Neural cell (in vitro differentiated cells): ENCODE data around the gene FMNL1. TPM values are rescaled to one million over a fixed set of nuclear protein-coding genes. Genes with fewer than 3 reads are reported as not detected.

Experiments used
- H2AFZ ChIP-seq: fragments of 200-600, 300-800 bp; sonication (generic), shearing (Covaris generic); 2 replicates; pipeline ENCODE4 v1.6.0; 2014; ENCODE audit warnings: low read depth, mild to moderate bottlenecking, antibody characterized with exemption, low read length, moderate library complexity
- H3F3A ChIP-seq: fragments of 200-600 bp; shearing (Covaris generic); 2 replicates; pipeline ENCODE4 v1.6.1; 2016; ENCODE audit warnings: mild to moderate bottlenecking, moderate library complexity, mixed read lengths, antibody characterized with exemption, low read length; ENCODE audit not compliant: insufficient read depth, poor library complexity, severe bottlenecking
- H3K27ac ChIP-seq: fragments of 200-600, 300-800 bp; sonication (generic), shearing (Covaris generic); 2 replicates; pipeline ENCODE4 v1.5.1; 2014; ENCODE audit warnings: mild to moderate bottlenecking, low read length, moderate library complexity
- H3K27me3 ChIP-seq: fragments of 300-800, 200-600 bp; sonication (generic), shearing (Covaris generic); 2 replicates; pipeline ENCODE4 v1.6.0; 2014; ENCODE audit warnings: mild to moderate bottlenecking, low read depth, low read length, moderate library complexity; ENCODE audit not compliant: insufficient read depth
- H3K36me3 ChIP-seq: fragments of 300-800, 200-600 bp; sonication (generic), shearing (Covaris generic); 2 replicates; pipeline ENCODE4 v1.5.1; 2014; ENCODE audit warnings: mild to moderate bottlenecking, antibody characterized with exemption, low read length, moderate library complexity; ENCODE audit not compliant: insufficient read depth
- H3K4me2 ChIP-seq: fragments of 300-800, 200-600 bp; sonication (generic), shearing (Covaris generic); 2 replicates; pipeline ENCODE4 v1.6.0; 2014; ENCODE audit warnings: mild to moderate bottlenecking, low read length
- H3K4me3 ChIP-seq: fragments of 300-800, 200-600 bp; sonication (generic), shearing (Covaris generic); 2 replicates; pipeline ENCODE4 v1.5.1; 2014; ENCODE audit warnings: mild to moderate bottlenecking, low read length, moderate library complexity
- H3K79me2 ChIP-seq: fragments of 200-600 bp; shearing (Covaris generic); replicated peaks from 2 replicates; pipeline ENCODE4 v1.6.0; 2014; ENCODE audit warnings: mild to moderate bottlenecking, low read length, moderate library complexity; ENCODE audit not compliant: insufficient read depth
- H3K9ac ChIP-seq: fragments of 300-800, 200-600 bp; sonication (generic), shearing (Covaris generic); 2 replicates; pipeline ENCODE4 v1.6.1; 2016; ENCODE audit warnings: mild to moderate bottlenecking, low read length, mixed read lengths
- H3K9me2 ChIP-seq: fragments of 200-600 bp; shearing (Covaris generic); 2 replicates; pipeline ENCODE4 v1.6.1; 2016; ENCODE audit warnings: mild to moderate bottlenecking, low read length, mixed read lengths; ENCODE audit not compliant: insufficient read depth
- H3K9me3 ChIP-seq: fragments of 200-600, 300-800 bp; sonication (generic), shearing (Covaris generic); 2 replicates; pipeline ENCODE4 v1.6.1; 2016; ENCODE audit warnings: mild to moderate bottlenecking, mixed run types, low read length, moderate library complexity, mixed read lengths
- H4K20me1 ChIP-seq: fragments of 200-600 bp; shearing (Covaris generic); 2 replicates; pipeline ENCODE4 v1.6.1; 2016; ENCODE audit warnings: mild to moderate bottlenecking, mixed run types; ENCODE audit not compliant: insufficient read depth
- CTCF ChIP-seq: fragments of 450-650 bp; IDR thresholded peaks from 2 replicates; pipeline ENCODE4 v1.5.1; 2014; ENCODE audit warnings: antibody characterized with exemption, mild to moderate bottlenecking, moderate library complexity; ENCODE audit not compliant: poor library complexity, severe bottlenecking
- EP300 ChIP-seq: fragments of 450-650 bp; conservative IDR thresholded peaks from 2 replicates; pipeline ENCODE4 v1.6.1; 2014; ENCODE audit warnings: antibody characterized with exemption, mild to moderate bottlenecking, moderate library complexity; ENCODE audit not compliant: poor library complexity, severe bottlenecking
- EZH2 ChIP-seq: fragments of 200-600, 300-800 bp; shearing (Covaris generic), sonication (generic); IDR thresholded peaks from 2 replicates; pipeline ENCODE4 v1.6.1; 2014; ENCODE audit warnings: antibody characterized with exemption, low read length, borderline replicate concordance, mild to moderate bottlenecking; ENCODE audit not compliant: insufficient read depth, poor library complexity, severe bottlenecking
- MXI1 ChIP-seq: fragments of 450-650 bp; conservative IDR thresholded peaks from 2 replicates; pipeline ENCODE4 v1.6.1; 2014; ENCODE audit warnings: antibody characterized with exemption, mild to moderate bottlenecking; ENCODE audit not compliant: poor library complexity, severe bottlenecking
- POLR2AphosphoS5 ChIP-seq: IDR thresholded peaks from 2 replicates; pipeline ENCODE4 v1.6.1; 2012
- RAD21 ChIP-seq: fragments of 450-650 bp; conservative IDR thresholded peaks from 2 replicates; pipeline ENCODE4 v1.6.1; 2014; ENCODE audit warnings: antibody characterized with exemption, mild to moderate bottlenecking, moderate library complexity
- REST ChIP-seq: IDR thresholded peaks from 2 replicates; pipeline ENCODE4 v1.6.1; 2012; ENCODE audit warnings: borderline replicate concordance
- SMC3 ChIP-seq: fragments of 450-650 bp; conservative IDR thresholded peaks from 2 replicates; pipeline ENCODE4 v1.6.1; 2014; ENCODE audit warnings: antibody characterized with exemption, mild to moderate bottlenecking, moderate library complexity; ENCODE audit not compliant: poor library complexity
- TAF1 ChIP-seq: IDR thresholded peaks from 2 replicates; pipeline ENCODE4 v1.6.1; 2012; ENCODE audit warnings: low read depth
- polyA plus RNA-seq: library from polyadenylated mRNA; depleted of rRNA; stranded (reverse); fragments of >200 nt; gene quantifications from 2 replicates; pipeline ENCODE4 v1.2.3, GENCODE V29; 2014

Gene FMNL1
- polyA plus RNA-seq, 1 donor from 2014 or later, result 5.6 TPM

- no peaks in the 10 kb centered on the region for H3K27me3 ChIP-seq
- no peak overlapping the region for H3K27ac ChIP-seq
- no peak for TF ChIP-seq TAF1
- TF ChIP-seq REST, result no peak
- no peak for TF ChIP-seq RAD21
- no peak for TF ChIP-seq EZH2
- TF ChIP-seq EP300, result no peak
- no peak for TF ChIP-seq SMC3
- no peak for TF ChIP-seq MXI1
- no peak for TF ChIP-seq CTCF
- H3K4me3 ChIP-seq, result no peak overlapping the region
- H3K79me2 ChIP-seq, result no peaks in the 10 kb centered on the region
- no peaks in the 10 kb centered on the region for H4K20me1 ChIP-seq
- H3K36me3 ChIP-seq, result no peaks in the 10 kb centered on the region
- no peaks in the 10 kb centered on the region for H3K9me3 ChIP-seq
- no peaks in the 10 kb centered on the region for H3F3A ChIP-seq
- H3K4me2 ChIP-seq, result no peak overlapping the region
- H3K9ac ChIP-seq, result no peak overlapping the region
- H3K9me2 ChIP-seq, result no peaks in the 10 kb centered on the region
- no peak overlapping the region for H2AFZ ChIP-seq
These were observed 32.2 kb downstream of the FMNL1 start for GRCh38 chr17:45253879-45254278.

GRCh38 chr17:45255358-45255757, 33.7 kb downstream of the FMNL1 start:
- H3K4me2 ChIP-seq, result no peak overlapping the region
- no peak overlapping the region for H2AFZ ChIP-seq
- H3K9me3 ChIP-seq, result no peaks in the 10 kb centered on the region
- H3K4me3 ChIP-seq, result no peak overlapping the region
- H3K36me3 ChIP-seq, result no peaks in the 10 kb centered on the region
- no peak overlapping the region for H3K27ac ChIP-seq
- no peak overlapping the region for H3K9ac ChIP-seq
- H4K20me1 ChIP-seq, result no peaks in the 10 kb centered on the region
- H3F3A ChIP-seq, result no peaks in the 10 kb centered on the region
- no peaks in the 10 kb centered on the region for H3K27me3 ChIP-seq
- TF ChIP-seq EP300, result no peak
- no peak for TF ChIP-seq EZH2
- no peak for TF ChIP-seq REST
- no peak for TF ChIP-seq POLR2AphosphoS5
- TF ChIP-seq MXI1, result no peak
- TF ChIP-seq SMC3, result no peak
- no peak for TF ChIP-seq RAD21
- no peak for TF ChIP-seq TAF1
- TF ChIP-seq CTCF, result no peak
- H3K79me2 ChIP-seq, result no peaks in the 10 kb centered on the region
- no peaks in the 10 kb centered on the region for H3K9me2 ChIP-seq
